ENCODE data around the gene ZNF892. TPM values are rescaled to one million over a fixed set of nuclear protein-coding genes. Genes with fewer than 3 reads are reported as not detected.

The ZNF892 gene
- total and polyA plus RNA-seq, 9 of the 15 experiments (the other 6 are each of a cell fraction or from before 2014, with no cell fraction given) = 0.07 to 0.13 (median 0.09) TPM; not detected in 6

- TF ChIP-seq MCM7 (IDR thresholded peaks at IDR 0.05) = no peak
- TF ChIP-seq ZSCAN32 (CRISPR knock-in tag; IDR thresholded peaks at IDR 0.05) = no peak
- TF ChIP-seq ETV5 (CRISPR knock-in tag; IDR thresholded peaks at IDR 0.05; ENCODE audit: low read depth) = peak; percentile 82; the same call in 1 of the 2 replicates
- no peak for TF ChIP-seq GTF2A2 (tag; IDR thresholded peaks at IDR 0.05)
- 0 out of 2 replicates have a peak, but pooled peaks have one; percentile 49 for TF ChIP-seq TEAD2 (tag; IDR thresholded peaks at IDR 0.05)
- TF ChIP-seq MYC (IDR thresholded peaks at IDR 0.05; ENCODE audit: low read depth, low read length) = peak; percentile 89
- TF ChIP-seq MYC (CRISPR knock-in tag; IDR thresholded peaks at IDR 0.05; ENCODE audit: borderline replicate concordance, low read depth) = peak; percentile 50; the same call in 1 of the 2 replicates
- no peak for TF ChIP-seq ZNF280B (CRISPR knock-in tag; IDR thresholded peaks at IDR 0.05)
- TF ChIP-seq ARID1B (IDR thresholded peaks at IDR 0.05) = no peak
- peak; percentile 90; the same call in 1 of the 2 replicates for TF ChIP-seq SREBF2 (CRISPR knock-in tag; IDR thresholded peaks at IDR 0.05)
- TF ChIP-seq NR4A1 (CRISPR knock-in tag; IDR thresholded peaks at IDR 0.05) = no peak
- no peak for TF ChIP-seq NR4A1 (tag; IDR thresholded peaks at IDR 0.05)
- no peak for TF ChIP-seq ZNF778 (CRISPR knock-in tag; IDR thresholded peaks at IDR 0.05)
- TF ChIP-seq ERF (CRISPR knock-in tag; IDR thresholded peaks at IDR 0.05) = no peak
- peak; percentile 96 to 97 for TF ChIP-seq NRF1 (conservative IDR thresholded peaks at IDR 0.05 in 1 of 2, IDR thresholded peaks at IDR 0.05 in 1 of 2)
- 0 out of 2 replicates have a peak, but pooled peaks have one; percentile 24 for TF ChIP-seq ZNF12 (CRISPR knock-in tag; IDR thresholded peaks at IDR 0.05)
- no peak for TF ChIP-seq PTTG1 (tag; IDR thresholded peaks at IDR 0.05; ENCODE audit: low read depth)
- TF ChIP-seq ZNF24 (IDR thresholded peaks at IDR 0.05) = no peak
- no peak for TF ChIP-seq RBM17 (IDR thresholded peaks at IDR 0.05; ENCODE audit: borderline replicate concordance, low read depth, low read length)
- TF ChIP-seq, protein P1, sequence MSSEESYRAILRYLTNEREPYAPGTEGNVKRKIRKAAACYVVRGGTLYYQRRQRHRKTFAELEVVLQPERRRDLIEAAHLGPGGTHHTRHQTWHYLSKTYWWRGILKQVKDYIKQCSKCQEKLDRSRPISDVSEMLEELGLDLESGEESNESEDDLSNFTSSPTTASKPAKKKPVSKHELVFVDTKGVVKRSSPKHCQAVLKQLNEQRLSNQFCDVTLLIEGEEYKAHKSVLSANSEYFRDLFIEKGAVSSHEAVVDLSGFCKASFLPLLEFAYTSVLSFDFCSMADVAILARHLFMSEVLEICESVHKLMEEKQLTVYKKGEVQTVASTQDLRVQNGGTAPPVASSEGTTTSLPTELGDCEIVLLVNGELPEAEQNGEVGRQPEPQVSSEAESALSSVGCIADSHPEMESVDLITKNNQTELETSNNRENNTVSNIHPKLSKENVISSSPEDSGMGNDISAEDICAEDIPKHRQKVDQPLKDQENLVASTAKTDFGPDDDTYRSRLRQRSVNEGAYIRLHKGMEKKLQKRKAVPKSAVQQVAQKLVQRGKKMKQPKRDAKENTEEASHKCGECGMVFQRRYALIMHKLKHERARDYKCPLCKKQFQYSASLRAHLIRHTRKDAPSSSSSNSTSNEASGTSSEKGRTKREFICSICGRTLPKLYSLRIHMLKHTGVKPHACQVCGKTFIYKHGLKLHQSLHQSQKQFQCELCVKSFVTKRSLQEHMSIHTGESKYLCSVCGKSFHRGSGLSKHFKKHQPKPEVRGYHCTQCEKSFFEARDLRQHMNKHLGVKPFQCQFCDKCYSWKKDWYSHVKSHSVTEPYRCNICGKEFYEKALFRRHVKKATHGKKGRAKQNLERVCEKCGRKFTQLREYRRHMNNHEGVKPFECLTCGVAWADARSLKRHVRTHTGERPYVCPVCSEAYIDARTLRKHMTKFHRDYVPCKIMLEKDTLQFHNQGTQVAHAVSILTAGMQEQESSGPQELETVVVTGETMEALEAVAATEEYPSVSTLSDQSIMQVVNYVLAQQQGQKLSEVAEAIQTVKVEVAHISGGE (CRISPR knock-in tag; IDR thresholded peaks at IDR 0.05) = peak; percentile 23 to 94 (median 54); a peak in 4 of 6 replicates
- TF ChIP-seq SAP30 (IDR thresholded peaks at IDR 0.05; ENCODE audit: borderline replicate concordance, insufficient read depth, low read depth, low read length, poor library complexity, severe bottlenecking) = peak; percentile 90
- peak in 1 of 2 experiments; percentile 51; a peak in 2 of 4 replicates for TF ChIP-seq MAZ (CRISPR knock-in tag; conservative IDR thresholded peaks at IDR 0.05 in 1 of 2, IDR thresholded peaks at IDR 0.05 in 1 of 2)
- no peak for TF ChIP-seq RBM22 (IDR thresholded peaks at IDR 0.05; ENCODE audit: low read depth, low read length, poor library complexity, severe bottlenecking)
These were observed 41.8 kb upstream of the ZNF892 start, which contains the start of gene ZNF2 (continued) for GRCh38 chr2:95165371-95166064.

Measured in K562 (cell line).